GM12875 (cell line): ENCODE measurements around the gene TNPO1.

Source experiments
- H3K4me3 ChIP-seq: one replicate; pipeline ENCODE4 v1.5.1; 2011; ENCODE audit warnings: low read depth, low read length, control low read depth
- TF ChIP-seq, protein P1 (sequence below): IDR thresholded peaks from 2 replicates; pipeline ENCODE4 v1.5.1; 2011; ENCODE audit warnings: low read depth, mild to moderate bottlenecking, control low read depth, inconsistent platforms, low read length, moderate library complexity, borderline replicate concordance; ENCODE audit not compliant: insufficient read depth

TNPO1 gene

DNA sequence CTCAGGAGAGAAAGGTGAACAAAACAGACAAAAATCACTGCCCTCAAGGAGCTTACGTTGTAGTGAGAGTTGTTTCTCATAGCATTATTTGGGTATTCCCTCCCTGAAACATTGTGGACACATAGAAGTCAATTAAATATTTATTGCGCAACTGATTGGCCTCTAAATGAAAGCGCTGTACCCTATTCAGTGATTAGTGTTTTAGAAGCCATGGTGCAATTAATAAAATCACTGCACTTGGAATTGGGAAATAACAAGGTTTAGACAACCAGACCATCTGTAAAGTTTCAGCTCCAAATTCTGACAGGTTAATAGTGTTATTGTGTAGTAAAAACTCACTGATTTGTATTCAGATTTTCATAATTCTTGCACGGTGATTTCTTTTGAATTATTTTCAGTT lies 35.9 kb downstream of the TNPO1 start:
- no peak overlapping the region for H3K4me3 ChIP-seq
- TF ChIP-seq, protein P1, sequence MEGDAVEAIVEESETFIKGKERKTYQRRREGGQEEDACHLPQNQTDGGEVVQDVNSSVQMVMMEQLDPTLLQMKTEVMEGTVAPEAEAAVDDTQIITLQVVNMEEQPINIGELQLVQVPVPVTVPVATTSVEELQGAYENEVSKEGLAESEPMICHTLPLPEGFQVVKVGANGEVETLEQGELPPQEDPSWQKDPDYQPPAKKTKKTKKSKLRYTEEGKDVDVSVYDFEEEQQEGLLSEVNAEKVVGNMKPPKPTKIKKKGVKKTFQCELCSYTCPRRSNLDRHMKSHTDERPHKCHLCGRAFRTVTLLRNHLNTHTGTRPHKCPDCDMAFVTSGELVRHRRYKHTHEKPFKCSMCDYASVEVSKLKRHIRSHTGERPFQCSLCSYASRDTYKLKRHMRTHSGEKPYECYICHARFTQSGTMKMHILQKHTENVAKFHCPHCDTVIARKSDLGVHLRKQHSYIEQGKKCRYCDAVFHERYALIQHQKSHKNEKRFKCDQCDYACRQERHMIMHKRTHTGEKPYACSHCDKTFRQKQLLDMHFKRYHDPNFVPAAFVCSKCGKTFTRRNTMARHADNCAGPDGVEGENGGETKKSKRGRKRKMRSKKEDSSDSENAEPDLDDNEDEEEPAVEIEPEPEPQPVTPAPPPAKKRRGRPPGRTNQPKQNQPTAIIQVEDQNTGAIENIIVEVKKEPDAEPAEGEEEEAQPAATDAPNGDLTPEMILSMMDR = no peak

DNA sequence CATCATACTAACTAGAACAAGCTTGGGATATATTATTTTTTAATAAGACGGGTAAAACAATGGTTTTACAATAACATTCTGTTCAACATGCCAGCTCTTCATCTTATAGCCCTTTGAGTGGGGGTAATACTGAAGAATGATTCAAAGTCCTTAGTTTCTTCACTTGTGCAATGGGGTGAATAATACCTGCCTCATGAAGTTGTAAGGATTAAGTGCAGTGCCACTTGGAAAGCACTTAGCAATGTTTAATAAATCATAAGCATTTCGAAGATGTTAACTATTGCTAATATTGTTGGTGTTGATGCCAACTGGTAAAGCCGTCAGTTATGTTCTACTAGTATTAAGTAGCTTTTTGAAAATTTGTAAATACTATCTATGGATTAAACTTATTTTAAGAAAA lies 38.0 kb downstream of the TNPO1 start:
- no peak overlapping the region for H3K4me3 ChIP-seq
- TF ChIP-seq, protein P1 = no peak

DNA sequence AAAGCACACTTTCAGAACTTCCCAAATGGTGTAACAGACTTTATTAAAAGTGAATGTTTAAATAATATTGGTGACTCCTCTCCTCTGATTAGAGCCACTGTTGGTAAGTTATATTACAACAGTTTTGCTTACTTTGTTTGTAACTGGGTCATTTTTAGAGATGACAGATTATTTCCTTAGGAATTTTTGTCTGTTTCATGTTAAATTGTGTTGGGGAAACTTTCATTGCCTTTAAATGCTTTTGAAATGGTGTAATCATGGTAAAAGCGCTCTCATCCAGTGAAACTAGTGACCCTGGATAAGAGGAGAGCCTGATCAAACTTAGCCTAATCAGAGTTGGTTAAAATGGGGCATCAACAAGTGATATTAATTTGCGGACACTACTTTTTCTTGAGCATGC lies 39.4 kb downstream of the TNPO1 start:
- TF ChIP-seq, protein P1 = no peak
- H3K4me3 ChIP-seq = no peak overlapping the region

DNA sequence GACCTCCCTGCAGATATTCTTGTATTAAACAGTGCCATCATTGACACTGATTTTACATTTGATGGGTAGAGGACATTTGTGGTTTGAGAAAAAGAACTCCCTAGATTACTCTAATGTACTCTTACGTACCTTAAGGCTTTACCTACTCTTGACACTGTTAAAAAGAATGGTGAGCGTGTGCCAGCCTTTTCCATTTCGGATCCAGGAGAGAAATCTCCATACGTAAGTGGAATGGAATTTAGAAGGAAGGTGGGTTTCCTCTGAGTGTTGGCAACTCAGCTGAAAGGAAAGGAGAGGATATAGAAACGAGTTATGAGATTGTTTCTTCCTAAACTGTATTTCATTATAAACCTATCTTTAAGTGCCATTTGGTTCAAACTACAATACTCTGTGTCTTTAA lies 40.9 kb downstream of the TNPO1 start:
- H3K4me3 ChIP-seq = no peak overlapping the region
- TF ChIP-seq, protein P1 = no peak

DNA sequence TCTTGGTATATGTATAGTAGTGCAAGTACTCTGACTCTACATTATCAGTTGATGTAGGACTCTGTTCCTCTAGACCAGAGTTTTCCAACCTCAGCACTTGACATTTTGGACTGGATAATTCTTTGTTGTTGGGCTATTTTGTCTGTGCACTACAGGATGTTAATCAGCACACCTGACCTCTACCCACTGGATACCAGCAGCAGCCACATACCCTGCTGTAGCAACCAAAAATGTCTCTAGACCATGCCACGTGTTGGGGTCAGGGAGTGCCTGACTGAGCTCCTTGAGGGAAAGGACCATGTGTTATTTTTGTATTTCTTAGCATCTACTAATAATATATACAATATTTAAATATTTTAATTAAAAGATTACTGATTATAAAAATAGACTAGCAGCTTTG lies 42.7 kb downstream of the TNPO1 start:
- TF ChIP-seq, protein P1 = no peak
- no peak overlapping the region for H3K4me3 ChIP-seq

DNA sequence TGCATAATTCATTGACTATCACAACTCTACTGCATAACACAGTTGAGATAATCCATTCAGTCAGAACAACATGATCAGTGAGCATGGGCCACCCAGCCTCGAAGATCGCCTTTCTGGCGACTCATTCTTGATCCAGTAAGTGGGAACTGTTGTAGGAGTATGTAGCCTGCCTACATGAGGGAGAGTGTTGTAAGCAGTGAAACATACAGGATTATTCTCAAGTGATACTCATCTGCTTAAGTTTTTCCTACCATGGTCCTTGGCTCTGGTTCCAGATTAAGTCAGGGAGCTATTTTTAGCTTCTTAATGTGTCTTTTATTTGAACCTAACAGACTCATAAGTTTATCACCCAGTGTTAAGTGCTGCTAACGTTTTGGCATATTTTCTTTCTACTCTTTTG lies 44.0 kb downstream of the TNPO1 start:
- H3K4me3 ChIP-seq = no peak overlapping the region
- TF ChIP-seq, protein P1 = no peak

DNA sequence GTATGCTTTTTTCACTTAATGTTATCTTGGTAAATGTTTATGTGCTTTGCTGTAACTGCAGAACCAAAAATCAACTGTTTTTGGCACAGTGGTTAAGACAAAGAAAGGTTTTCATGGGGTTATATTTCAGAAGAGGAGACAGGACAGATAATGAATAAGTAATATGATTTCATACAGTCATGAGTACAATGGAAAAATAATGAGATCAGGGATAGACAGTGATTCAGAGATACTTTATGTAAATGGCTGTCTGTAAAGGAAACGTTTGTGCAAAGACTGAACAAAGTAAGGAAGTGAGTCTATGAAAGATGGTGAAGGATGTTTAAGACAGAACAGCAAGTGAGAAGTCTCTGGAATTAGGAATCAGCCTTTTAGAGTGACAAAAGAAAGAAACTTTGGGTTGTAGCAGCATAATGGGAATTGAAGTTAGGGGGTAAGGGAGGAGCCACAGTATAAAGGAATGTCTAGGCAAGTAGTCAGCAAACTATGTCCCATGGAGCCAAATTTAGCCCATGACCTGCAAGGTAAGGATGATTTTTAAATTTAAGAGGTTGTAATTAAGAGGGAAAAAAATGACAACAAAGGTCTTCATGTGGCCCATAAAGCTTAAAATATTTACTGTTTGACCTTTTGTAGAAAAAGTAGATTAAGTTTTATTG lies 55.0 kb downstream of the TNPO1 start:
- TF ChIP-seq, protein P1 = no peak
- H3K4me3 ChIP-seq = no peak overlapping the region
